Measurements from ENCODE around the gene KREMEN2. TPM values are rescaled to one million over a fixed set of nuclear protein-coding genes. Genes with fewer than 3 reads are reported as not detected.
A peak's percentile ranks its signal among the peaks of the same experiment; 100 is the strongest.

KREMEN2 gene
- total and polyA plus RNA-seq, 9 of the 15 experiments (the other 6 are each of a cell fraction or from before 2014, with no cell fraction given): 0.04 to 7.7 (median 1.5) TPM; not detected in 1

GRCh38 chr16:2981177-2981898, 17.3 kb downstream of the KREMEN2 start (continued):
- peak; percentile 67 for TF ChIP-seq TAF1 (IDR thresholded peaks at IDR 0.05; ENCODE audit: control insufficient read depth, extremely low read depth, insufficient read depth, low read length, severe bottlenecking)
- TF ChIP-seq GABPB1 (CRISPR knock-in tag; IDR thresholded peaks at IDR 0.05): peak; percentile 72
- TF ChIP-seq RUNX1 (IDR thresholded peaks at IDR 0.05; ENCODE audit: low read depth): no peak
- TF ChIP-seq GTF2A2 (tag; IDR thresholded peaks at IDR 0.05): no peak
- TF ChIP-seq TBP (optimal IDR thresholded peaks at IDR 0.05; ENCODE audit: low read depth, low read length): peak; percentile 9
- TF ChIP-seq NBN (IDR thresholded peaks at IDR 0.05; ENCODE audit: low read depth): peak; percentile 16; the same call in 1 of the 2 replicates
- TF ChIP-seq EP400 (IDR thresholded peaks at IDR 0.05): peak; percentile 58
- peak; percentile 55; the same call in 1 of the 2 replicates for TF ChIP-seq ZNF766 (CRISPR knock-in tag; conservative IDR thresholded peaks at IDR 0.05)
- TF ChIP-seq NFXL1 (CRISPR knock-in tag; IDR thresholded peaks at IDR 0.05): no peak
- no peak for TF ChIP-seq THAP12 (CRISPR knock-in tag; IDR thresholded peaks at IDR 0.05)
- no peak for TF ChIP-seq PHTF2 (CRISPR knock-in tag; IDR thresholded peaks at IDR 0.05)
- TF ChIP-seq TFAP4 (CRISPR knock-in tag; IDR thresholded peaks at IDR 0.05; ENCODE audit: borderline replicate concordance): peak; percentile 62
- peak; percentile 65 for TF ChIP-seq SOX6 (IDR thresholded peaks at IDR 0.05)
- TF ChIP-seq MTF1 (CRISPR knock-in tag; IDR thresholded peaks at IDR 0.05; ENCODE audit: borderline replicate concordance): no peak
- 0 out of 2 replicates have a peak, but pooled peaks have one; percentile 34 for TF ChIP-seq CBX5 (IDR thresholded peaks at IDR 0.05; ENCODE audit: borderline replicate concordance, low read depth)
- peak; percentile 11; the same call in 1 of the 2 replicates for TF ChIP-seq FOXM1 (IDR thresholded peaks at IDR 0.05; ENCODE audit: low read depth)
- TF ChIP-seq FOXM1 (CRISPR knock-in tag; IDR thresholded peaks at IDR 0.05; ENCODE audit: low read depth): no peak
- TF ChIP-seq RNF2 (IDR thresholded peaks at IDR 0.05): no peak
- TF ChIP-seq ELF1 (tag; IDR thresholded peaks at IDR 0.05): peak; percentile 71
- peak; percentile 59 for TF ChIP-seq TAF9B (IDR thresholded peaks at IDR 0.05; ENCODE audit: partially characterized antibody)
- TF ChIP-seq NCOA2 (IDR thresholded peaks at IDR 0.05; ENCODE audit: partially characterized antibody in 2 of 2): no peak
- TF ChIP-seq TAF7 (tag; IDR thresholded peaks at IDR 0.05): 0 out of 2 replicates have a peak, but pooled peaks have one; percentile 34
- no peak for TF ChIP-seq BCL6 (CRISPR knock-in tag; IDR thresholded peaks at IDR 0.05)
- TF ChIP-seq ZNF232 (CRISPR knock-in tag; IDR thresholded peaks at IDR 0.05): no peak
- no peak for TF ChIP-seq PYGO2 (tag; IDR thresholded peaks at IDR 0.05)
- TF ChIP-seq ARID1B (IDR thresholded peaks at IDR 0.05): peak; percentile 64; the same call in 1 of the 2 replicates

All from K562 (cell line).